Measurements from ENCODE around the gene ZDHHC14.

ZDHHC14 gene

DNA sequence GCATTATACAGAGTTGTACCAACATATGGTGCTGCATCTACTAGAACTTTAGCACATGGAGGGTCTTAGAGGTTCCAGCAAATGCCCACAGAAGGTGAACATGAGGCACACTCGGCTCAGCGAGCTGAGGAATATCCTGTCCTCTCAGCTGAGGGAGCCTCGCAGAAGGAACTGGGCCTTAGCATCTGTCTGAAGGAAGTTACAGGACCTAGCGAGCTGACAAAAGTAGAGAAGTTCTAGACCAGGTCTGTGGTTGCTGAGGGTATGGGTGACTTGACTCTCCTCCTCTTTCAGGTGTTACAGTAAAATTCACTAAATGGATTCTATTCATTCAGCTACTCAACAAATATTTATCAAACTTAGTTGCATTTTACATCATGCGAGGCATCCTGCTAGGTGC, 157.2 kb downstream of the ZDHHC14 start:
- DNase-seq: no peak

DNA sequence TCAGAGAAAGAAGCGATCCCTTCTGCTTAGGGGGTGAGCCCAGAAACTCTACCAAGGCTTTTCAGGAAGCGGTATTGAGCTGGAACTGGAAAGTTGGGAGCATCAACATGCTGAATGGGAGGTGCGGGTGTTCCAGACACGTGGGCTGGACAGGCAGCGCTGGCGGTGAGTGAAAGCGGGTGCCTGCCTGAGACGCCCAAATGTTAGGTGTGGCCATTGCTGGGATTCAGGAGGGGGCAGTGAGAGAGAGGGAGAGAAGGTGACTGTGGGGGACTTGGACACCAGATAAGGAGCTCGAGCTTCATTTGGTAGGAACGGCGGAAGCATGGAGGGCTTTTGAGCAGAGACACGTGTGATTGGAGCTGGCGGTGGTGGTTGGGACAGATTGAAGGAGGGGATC, 157.7 kb downstream of the ZDHHC14 start:
- DNase-seq: no peak

DNA sequence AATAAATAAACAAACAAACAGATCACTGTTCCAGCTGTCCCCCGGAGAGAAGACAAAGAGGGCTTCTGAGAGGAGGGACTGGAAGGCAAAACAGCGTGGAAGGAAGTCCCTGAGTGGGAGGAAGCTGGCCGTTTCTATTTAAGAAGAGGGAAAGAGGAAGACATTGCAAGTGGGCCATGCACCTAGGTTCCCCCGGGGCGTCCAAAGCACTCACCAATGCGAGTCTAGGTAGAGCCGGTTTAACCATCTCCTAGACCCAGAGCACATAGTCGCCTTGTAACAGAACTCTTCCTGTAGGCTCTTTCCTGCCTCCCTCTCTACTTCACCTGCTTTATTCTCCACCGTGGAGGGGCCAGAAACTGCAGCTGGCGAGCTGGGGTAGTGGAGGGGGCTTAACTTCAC, 158.4 kb downstream of the ZDHHC14 start:
- no peak for DNase-seq

DNA sequence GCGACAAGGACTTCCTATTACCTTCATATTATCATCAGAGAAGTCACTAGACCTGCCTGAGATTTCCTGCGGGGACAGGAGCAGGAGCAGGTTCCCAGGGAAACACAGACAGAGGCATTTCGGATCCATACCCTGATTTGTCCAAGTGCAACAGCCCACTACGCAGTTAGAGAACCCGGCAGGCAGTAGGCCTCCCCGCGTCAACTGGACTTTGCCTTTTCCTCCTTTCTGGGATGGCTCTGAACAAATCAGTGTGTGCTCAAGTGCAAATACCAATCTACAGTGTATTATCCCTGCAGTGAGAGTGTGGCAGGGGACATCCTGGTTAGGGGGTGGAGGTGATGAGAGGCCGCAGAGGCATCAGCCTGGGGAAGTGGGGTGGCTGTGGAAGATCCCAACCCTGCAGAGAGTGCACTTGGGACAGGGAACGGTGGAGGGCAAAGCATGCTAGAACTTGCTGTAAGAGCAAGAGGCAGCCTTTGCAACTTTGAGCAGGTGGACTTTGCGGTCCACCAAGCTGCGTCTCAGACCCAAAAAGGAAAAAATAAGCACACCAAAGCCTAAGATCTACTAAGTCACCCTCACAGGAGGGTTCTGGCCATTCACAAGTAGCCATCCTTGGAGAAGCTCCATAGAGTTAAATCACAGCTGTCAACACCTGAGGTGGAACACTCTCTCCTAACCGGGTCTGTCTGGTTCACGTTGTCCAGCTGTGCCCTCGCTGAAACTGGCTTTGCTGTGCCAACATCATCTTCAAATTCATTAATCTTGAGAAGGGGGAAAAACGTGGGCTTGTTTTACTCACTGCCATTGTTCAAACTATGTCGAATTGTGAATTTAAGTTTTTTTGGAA, 159.1 kb downstream of the ZDHHC14 start:
- no peak for DNase-seq

DNA sequence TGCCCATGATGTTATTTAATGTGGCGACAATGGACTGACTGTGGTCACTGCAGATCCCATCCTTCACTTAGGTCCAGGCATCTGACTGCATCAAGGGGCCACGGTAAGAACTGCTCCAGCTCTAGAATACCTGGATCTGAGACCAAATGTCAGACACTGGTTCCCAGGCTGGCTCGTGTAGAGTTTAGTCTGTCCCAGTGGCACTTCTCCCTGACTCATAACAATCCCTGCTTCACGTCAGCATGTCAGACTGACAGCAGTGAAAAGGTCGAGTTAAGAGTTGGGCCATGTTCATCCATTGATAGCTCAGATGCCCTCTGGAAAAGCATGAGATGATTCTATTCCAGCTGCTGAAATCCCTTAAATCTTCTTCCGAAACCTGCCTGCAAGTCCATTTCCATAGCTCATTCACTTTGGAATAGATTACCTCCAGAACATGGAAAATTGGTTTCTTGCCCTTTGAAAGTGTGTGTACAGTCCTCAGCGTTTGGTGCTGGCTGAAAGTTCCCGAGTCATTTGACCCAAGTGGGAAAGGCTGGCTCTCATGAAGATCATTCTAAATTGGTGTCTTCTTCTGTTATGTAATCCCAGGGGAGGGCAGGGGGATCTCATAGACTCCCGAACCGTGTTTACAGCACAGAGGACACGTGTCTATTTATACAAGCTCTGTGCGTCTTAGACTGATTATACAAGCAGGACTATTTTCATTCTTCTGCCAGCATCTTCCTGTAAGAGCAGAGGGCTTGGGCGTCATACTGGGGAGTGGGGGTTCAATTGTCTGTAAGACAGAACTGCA, 160.8 kb downstream of the ZDHHC14 start:
- DNase-seq: no peak

DNA sequence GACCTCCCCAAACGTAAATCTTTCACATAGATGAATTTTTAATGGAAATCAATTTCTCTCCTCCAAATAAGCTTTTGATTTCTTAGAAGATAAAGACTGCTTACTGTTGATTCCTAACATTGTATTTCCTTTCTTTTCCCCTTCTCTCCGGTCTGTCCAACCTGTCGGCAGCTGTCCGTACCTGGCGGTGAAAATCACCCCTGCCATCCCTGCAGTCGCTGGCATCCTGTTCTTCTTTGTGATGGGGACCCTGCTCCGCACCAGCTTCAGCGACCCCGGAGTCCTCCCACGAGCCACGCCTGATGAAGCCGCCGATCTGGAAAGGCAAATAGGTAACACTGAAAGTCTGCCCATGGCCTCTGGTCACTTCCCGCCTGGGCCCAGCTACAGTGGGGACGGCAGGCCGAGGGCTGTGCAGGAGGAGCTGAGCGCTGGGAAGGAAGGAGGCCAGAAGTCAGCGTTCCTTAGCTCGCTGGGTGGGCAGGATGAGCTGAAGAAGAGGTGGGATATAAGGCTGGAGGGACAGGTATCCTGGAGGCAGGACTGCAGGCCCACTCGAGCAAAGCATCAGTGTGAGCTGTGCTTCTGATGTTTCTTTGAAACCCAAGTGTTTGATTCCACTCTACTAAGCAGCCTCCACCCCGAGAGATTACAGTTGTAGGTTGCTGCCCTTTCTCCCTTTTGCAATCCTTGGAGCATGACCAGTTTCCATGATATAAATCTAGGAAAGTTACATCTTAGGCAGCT, 161.6 kb downstream of the ZDHHC14 start:
- no peak for DNase-seq

DNA sequence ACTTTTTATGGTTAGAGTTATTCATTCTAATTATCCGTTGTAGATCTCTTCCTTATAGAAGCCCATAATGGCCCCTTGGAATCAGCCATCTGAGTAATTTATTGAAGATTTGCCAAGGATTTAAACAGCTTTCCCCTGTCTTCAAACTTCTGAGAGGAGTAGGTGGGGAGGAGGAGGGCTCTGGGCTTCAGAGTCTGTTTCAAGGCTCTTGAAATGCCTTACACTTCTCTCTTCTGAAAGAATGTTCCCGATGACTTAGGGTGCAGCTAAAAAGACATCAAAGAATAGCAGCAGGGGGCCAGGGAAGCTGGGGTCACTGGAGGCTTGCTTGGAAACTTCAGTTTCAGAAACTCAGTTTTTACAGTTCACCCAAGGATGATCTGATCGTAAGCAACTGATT, 165.3 kb downstream of the ZDHHC14 start:
- DNase-seq: no peak

DNA sequence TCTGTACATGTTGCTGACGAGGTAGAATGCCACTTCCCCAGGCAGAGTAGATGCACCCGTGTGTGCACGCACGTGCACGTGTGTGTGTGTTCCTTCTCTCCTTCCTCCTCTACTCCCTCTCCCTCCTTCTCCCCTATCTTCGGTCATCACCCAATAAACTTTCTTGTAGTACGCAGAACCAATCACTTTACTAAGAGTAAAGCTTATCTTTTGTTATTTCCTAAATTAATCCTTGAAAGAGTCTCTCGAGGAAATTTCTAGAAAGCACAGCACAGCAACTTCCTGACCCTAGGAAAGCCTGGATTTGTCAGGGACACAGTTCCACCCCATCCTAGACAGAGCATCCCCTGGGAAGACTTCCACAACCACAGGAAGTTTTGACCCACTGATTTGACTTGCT, 166.1 kb downstream of the ZDHHC14 start:
- no peak for DNase-seq

DNA sequence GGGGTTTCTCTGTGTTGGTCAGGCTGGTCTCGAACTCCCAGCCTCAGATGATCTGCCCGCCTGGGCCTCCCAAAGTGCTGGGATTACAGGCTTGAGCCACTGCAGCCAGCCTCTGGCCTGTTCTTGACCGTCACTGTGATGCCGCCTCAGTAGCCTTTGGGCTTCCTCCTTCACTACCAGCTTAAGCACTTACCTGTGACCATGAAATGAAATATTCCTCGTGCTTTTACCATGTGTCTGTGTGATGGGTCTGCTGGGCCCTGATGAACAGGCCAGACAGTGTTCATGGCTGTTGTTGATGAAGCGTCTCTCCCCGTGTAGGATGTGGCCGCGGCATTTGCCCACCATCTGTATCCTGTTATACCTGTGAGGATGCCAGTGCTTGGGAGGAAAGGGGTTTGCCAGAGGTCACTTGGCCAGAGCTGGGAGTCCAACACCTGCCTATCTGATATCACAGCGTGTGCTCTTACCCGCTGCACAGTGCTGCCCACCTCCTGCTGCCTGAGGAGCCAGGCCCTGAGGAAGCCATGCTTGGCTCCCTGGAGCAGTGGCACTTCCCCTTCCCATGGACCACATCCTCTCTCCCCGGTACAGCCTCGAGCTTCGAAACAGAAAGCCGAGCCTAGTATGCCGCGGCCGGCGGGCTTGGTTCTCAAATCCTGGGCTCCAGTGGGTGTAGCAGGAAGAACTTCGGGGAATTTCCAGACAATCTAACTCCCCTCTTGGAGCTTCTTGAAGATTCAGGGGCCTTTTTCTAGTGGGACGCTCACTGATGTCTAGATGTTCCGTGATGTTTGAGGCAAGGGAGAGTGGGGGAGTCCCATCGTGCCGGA, 167.9 kb downstream of the ZDHHC14 start:
- no peak for DNase-seq

DNA sequence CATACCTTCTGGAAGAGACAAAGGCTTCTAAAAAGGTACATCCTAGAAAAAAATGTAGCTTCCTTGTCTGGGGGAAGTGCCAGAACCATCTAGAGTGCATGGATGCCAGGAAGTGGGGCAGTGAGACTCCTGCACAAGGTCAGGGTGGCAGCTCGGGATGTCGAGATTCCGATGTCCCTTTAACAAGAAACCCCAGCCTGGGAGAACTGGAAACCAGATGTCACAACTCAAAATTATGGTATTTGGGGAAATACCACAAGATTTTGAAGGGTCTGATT, 168.4 kb downstream of the ZDHHC14 start:
- DNase-seq: no peak

DNA sequence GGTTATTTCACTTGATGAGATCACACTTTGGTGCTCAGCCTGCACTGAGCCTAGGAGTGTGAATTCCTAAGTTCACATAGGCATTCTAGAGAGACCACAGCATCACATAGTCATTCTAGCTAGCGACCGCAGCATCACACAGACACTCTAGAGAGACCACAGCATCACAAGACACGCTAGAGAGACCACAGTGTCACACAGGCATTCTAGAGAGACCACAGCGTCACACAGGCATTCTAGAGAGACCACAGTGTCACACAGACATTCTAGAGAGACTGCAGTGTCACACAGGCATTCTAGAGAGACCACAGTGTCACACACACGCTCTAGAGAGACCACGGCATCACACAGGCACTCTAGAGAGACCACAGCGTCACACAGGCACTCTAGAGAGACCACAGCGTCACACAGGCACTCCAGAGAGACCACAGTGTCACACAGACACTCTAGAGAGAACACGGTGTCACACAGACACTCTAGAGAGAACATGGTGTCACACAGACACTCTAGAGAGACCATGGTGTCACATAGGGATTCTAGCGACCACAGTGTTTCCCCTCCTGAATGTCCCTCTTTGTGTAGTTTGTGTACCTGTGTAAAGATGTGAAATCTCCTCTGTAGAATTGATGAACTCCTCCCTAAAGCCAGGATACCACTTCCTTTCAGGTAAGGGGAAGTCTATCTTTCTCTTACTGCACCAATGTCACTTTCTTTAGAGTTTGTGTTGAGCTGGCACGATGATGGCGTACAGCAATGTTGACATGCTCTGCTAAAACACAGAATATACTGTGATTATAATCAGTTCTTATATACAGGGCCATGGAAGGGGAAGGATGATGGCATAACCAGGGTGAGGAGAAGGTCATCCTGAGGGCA, 169.4 kb downstream of the ZDHHC14 start:
- DNase-seq: no peak

DNA sequence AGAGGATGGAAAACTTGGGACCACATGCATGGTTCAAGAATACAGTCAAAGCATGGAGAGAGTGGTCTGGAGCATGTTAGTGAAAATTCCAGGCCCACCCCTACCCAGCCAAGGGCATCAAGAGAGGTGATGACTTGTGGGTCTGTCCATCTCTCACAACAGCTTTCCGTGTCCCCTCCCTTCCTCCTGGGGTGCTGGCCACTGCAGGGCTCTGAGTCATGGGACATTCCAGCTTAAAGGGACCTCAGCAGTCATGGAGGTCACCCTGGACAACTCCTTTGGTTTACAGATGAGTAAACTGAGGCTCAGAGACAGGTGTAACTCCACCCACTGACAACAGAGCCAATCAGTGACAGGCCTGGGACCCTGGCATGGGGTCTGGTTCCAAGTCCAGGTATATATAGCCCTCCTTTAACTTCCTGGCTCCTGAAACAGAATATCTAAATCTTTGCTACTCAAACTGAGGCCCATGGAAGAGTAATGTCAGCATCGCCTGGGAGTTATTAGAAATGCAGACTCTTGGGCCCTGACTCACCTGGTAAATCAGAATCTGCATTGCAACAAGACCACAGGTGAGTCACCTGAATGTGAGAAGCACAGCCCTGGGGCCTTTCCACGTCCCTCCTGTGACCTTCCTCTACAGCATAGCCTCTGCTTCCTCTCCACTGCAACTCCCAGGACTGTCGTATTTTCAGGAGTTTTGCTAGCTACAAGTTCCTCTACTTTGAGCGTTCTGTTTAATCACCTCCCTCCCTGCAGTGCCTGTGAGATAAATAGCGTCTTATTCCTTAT, 170.2 kb downstream of the ZDHHC14 start:
- DNase-seq: no peak

DNA sequence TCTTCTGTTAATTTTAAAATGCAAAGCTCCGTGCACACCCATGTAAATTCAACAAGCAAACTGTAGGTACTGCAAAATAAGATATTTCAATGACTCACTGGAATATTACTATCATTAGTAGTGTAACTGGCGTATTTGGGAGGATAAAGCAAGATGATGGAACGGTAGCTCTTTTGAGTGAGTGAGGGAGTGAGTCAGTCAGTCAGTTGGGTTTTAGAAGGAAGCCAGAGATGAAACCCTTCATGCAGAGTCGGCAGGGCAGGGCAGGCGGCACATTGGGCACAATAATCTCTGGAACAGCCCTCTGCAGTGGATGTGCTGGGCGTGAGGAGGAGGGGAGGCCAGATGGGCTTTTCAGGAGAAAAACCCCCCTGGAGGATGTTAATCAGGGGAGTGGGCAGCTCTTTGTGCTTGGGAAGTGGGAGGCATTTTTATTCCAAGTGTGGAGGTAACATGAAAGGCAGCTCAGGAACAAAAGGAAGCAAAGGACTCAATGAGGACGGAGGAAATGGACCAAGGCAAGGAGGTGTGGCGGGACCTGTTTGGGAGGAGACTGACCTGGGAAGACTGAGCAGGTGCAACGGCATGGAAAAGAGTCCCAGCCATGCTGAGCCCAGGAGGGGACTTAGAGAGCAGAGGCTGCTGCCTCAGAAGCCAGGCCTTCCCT, 171.2 kb downstream of the ZDHHC14 start:
- no peak for DNase-seq

DNA sequence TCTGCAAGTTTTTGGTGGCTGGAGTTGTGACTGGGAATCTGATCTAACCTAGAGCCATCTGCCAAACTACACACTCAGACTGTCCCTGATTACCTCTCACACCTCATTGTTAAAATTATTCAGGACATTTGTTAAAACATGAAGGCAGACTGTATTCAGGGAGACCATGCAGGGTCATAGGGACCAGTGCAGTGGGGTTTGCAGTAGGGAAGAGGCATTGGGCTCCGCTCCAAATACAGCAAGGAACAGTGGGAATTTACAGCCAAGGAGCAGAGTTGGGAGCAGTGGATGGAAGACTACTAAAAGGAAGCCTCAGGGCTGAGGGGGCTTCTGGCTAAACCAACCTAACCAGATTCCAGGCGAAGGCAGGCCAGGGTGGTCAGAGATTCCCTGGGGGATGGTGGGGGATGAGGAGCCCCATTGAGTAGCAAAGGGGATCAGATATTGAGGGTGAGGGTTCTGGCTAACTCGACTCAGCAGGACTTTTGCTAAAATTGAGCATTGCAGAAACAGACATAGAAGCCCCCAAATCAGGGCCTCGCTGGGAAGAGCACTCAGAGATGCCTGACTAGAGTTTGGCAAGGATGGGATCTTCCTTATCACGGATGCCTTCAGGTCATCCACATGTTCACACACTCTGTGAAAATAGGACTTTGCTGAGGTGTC, 172.0 kb downstream of the ZDHHC14 start:
- no peak for DNase-seq

DNA sequence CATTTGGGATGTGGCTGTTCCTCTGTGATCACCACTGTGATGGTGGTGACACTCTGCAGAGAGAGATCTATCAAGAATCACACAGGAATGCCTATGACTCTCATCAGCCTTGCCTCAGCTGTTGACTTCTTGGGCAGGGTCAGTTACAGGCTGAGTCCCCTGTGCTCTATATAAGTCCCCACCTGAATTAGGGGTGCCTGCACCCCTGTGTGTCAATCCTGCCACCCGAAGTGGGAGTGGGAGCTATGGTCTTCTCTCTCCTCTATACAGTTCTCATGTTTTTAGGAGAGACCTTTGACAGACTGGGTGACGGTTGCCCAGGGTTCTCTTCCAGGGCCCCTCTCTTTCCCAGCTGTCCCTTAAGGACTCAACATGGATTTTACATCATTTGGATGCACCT, 173.8 kb downstream of the ZDHHC14 start:
- no peak for DNase-seq

DNA sequence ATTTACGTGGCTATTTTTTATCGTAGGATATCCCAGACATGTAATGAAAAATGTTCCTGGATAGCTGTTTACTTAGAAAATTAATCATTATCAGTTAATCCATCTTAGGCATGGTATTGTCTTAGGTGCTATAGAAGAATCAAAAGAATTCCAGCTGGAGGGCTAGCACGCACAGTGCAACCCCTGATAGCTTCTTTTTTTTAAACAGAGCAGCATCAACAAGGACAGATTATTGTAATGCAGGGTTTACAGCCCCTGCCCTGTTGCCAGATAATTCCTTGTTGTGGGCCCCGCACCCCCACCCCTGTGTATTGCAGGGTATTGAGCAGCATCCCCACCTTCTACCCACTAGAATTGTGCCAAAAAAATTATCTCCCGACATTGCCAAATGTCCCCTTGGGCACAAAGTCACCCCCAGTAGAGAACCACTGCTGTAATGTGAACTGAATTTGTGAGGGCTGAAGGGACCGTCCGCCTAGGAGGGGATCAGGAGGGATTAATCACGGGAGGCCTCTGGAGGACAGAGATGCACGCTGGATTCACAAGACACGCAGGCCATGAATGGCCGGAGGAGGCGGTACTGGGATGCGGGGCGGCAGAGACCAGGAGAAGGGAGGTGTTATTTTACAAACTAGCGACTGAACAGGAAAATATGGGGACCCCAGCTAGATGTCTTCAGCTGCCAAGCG, 174.6 kb downstream of the ZDHHC14 start:
- DNase-seq: no peak

DNA sequence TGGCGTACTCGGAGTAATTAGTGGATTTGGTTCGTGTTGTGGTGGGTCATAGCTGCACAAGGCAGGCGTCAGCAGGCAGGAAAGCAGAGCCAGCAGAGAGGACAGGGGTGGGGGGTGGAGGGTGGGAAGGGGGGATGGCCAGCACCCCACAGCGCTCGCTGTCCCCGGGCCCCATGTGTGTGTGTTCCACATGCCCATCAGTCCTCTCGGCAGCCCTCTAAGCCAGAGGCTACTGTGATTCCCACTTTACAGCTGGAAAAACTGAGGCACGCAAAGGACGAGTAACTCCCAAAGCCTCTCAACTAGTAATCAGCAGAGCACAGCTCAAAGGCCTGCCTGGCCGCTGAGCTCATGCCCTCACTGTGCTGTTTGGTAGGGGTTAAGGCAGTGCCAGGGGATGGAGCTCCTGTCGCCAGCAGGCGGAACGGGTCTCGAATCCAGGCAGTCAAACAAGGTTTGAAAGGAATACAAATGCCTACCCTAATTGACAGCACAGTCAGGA, 175.2 kb downstream of the ZDHHC14 start:
- DNase-seq: no peak

DNA sequence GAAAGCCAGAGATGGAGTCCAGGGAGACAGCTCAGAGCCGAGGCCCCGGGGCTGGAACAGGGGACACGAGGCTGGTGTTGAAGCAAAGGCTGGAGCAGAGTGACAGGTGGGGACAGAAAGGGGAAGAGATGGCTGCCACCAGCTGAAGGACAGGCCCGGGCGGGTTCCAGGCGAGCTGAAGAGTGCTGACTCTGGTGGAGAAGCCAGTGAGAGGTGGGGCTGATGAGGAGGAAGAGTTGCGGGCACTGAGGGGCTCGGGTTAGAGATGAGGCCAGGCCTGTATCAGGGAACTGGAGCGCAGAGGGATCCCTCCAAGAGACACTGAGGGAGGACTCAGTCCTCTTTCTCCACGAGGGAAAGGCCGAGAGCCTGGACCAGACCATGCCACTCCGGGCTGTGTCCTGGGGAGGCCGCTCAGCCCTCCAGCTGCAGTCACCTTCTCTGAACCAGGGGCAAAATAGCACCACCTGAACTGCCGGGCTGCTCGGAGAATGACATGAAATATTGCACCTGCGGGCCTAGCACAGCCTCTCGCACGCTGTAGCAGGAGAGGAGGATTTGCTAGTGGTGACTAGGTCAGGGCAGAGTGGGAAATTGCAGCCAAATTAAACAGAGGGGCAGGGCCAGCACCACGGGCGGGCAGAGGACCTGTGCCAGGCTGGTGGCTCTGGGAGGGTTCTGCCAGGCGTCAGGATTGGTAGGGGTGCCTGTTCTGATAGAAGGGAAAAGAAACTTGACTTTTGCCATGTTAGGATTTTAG, 175.9 kb downstream of the ZDHHC14 start:
- no peak for DNase-seq

All from NCI-H2171 (cell line).